DMS53 treated with DMSO at 0.1 percent for 48 hours (cell line): ENCODE results near the gene BATF2.

ENCODE experiments used
- DNase-seq: peaks from one replicate; lab custom pipeline; 2025; ENCODE audit not compliant: unreplicated experiment; lab: John Stamatoyannopoulos, UW

The BATF2 gene

DNA sequence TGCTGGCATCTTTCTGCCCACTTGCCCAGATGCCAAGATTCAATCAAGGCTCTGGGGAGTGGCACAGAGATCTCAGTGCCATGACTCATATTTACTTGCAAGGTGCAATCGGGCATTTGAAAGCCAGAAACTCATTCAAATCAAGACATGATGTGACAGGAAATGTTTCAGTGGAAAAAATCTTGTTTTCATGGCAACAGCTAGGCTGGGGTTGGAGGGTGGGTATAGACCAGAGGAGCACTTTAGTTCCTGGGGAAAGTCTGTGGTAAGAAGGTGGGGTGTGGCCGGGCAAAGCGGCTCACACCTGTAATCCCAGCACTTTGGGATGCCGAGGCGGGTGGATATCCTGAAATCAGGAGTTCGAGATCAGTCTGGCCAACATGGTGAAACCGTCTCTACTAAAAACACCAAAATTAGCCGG, 26.0 kb downstream of the BATF2 start:
- no peak for DNase-seq

DNA sequence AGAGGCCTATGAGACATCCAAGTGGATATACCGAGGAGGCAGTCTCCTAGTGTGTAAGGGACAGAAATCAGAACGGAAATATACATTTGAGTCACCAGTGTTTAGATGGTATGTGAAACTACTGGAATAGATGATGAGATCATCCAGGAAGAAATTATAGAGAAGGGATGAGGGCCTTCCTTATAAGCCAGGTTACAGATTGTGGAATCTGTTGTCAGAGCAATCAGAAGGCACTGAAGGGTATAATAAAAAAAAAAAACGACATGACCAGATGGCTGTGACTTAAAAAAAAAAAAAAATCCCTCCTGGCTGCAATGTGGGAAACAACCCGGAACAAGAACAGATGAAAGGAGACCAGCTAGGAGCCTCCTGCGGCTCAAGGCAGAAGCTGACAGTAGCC, 27.6 kb downstream of the BATF2 start:
- peak; percentile 92 for DNase-seq

DNA sequence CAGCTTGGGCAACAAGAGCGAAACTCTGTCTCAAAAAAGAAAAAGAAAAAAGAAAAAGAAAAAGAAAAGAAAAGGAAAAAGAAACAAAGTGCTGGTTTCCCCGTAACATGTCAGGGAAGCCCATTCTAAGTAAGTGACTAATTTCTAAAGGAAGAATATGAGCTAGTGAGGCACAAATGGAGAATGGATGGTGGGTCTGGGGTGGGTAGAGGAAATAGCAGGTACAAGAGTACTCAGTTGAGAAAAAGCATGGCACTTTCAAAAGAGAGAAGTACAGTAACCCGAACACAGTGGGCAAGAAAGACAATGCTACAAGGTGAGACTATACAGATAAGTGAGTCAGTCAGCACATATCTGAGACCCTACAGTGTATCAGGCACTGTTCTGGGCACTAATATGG, 29.4 kb downstream of the BATF2 start:
- DNase-seq: no peak

DNA sequence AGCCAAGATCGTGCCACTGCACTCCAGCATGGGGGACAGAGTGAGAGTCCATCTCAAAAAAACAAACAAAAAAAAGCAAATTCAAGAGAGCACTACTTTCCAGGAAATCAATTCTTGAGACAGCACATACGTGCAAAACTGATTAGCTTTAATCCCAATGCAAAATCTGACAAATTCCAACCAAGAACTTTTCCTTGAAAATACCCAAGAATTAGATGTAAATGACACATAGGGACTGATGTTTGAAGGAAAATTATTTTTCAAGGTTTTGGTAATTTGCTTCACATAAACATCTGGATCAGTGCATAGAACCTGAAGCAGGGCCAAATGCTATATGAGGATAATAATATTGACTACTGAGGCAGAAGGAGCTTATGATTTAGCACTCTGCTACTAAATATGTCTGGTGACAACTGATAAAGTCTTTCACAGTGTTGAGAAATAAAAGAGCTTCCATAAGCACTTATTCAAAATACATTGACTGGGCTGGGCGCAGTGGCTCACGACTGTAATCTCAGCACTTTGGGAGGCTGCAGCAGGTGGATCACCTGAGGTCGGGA, 33.6 kb downstream of the BATF2 start:
- DNase-seq: no peak

DNA sequence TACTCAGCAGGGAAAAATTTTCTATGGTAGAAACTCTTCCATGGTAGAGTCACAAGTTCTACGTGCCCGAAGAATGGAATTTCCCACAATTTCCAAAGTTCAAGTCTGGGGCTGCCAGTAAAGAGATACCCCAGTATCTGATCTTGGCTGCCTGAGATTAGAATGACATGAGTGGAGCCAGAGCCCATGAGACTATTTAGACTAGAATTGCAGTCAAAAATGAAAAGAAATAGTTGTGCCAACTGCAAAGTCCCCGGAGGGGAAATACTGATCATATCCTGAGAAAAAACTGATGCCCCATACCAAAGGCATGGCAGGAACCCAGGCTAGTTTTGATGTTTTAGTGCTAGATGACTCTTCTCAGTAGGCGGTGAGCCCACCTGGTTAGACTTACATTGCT, 36.1 kb downstream of the BATF2 start:
- DNase-seq: no peak

DNA sequence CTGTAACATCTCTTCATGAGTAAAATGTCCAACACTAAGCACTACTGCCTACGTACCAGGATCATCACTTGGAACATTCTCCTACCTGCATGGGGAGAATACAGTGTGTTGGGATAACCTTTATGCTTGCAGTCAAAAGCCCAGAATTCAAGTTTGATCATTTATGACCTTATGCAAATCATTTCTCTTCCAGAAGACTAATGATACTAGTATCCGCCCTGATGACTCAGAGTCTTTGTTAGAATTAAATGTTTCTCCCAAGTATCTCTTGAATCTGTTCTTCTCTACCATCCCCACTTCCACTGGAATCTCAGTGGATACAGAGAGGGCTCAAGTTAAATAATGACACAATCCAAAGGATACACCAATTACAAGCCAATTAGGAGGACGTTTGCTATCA, 37.3 kb downstream of the BATF2 start:
- DNase-seq: no peak

DNA sequence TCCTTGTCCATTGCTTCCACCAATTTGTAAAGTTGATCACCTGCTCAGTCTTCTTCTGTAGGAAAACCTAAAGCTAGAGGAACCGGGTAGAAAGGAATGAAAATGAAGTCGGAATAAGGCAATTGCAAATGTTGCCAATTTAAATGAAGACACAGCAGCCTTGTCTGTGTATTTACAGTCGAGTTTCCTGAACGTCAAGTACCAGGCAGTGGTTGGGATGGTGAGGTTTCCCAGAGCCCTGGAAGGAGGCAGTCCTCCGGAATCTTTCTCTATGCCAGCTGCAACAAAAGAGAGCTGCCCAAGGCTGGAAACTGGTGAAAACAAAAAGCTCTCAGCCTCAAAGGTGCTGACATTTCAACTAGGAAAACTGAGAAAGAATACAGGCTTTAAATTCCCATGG, 42.6 kb downstream of the BATF2 start:
- no peak for DNase-seq

DNA sequence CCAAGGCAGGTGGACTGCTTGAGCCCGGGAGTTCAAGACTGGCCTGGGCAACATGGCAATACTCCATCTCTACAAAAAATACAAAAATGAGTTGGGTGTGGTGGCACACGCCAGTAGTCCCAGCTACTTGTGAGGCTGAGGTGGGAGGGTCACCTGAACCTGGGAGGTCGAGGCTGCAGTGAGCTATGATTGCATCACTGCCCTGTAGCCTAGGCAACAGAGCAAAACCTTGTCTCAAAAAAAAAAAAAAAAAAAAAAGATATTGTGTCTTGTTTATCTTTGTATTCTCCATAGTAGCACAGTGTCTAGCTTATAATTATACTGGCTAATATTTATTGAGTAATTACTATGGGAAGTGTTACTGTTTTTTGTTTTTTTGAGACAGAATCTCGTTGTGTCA, 45.2 kb downstream of the BATF2 start:
- no peak for DNase-seq

DNA sequence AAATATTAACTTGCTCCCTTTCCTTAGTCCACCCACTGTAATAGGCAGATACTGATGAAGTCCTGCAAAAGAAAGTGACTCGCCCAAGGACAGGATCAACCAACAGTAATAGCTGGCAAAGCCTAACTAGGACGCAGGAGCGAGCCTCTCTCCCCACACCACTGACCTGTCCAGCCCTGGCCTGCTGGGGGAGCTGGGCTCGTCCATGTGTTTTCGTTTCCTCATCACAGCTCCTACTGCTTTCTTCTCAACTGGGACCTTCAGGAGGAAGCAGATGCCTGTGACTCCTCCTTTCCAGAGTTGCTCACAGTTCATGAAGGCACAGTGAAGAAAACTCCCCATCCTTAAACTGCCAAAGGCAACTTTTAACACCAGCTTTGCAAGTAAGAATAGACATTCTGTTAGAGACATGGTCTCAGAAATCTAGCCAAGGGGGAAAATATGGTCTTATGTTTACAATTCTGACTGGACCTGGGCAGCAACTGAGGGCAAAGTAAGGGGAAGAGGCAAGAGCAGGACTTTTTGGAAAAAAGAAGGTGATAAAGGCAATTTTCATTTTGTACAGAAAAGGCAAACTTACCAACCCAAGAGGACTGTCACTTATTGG, 49.5 kb downstream of the BATF2 start:
- no peak for DNase-seq
